WTC11 (cell line): ENCODE measurements around the gene TEN1.

Source experiments
- ELF4 ChIP-seq: sonication (generic); formaldehyde crosslinking; IDR thresholded peaks from 2 replicates; pipeline ENCODE4 v1.8.1; 2022; ENCODE audit warnings: low read depth, mild to moderate bottlenecking, moderate library complexity, missing genetic modification reagents
- TF ChIP-seq, protein P1 (sequence below): fragments of 200-600 bp; IDR thresholded peaks from 2 replicates; pipeline ENCODE4 v1.8.0; 2022; ENCODE audit warnings: antibody characterized with exemption
- TF ChIP-seq, protein P2 (sequence below): fragments of 250-450 bp; sonication (Bioruptor Pico); conservative IDR thresholded peaks from 2 replicates; pipeline ENCODE4 v1.9.0; 2021; ENCODE audit warnings: mild to moderate bottlenecking
- TF ChIP-seq, protein P3 (sequence below): fragments of 250-450 bp; sonication (Bioruptor Pico); IDR thresholded peaks from 2 replicates; pipeline ENCODE4 v1.9.0; 2021; ENCODE audit warnings: mild to moderate bottlenecking
- TF ChIP-seq, protein P4 (sequence below): sonication (generic); formaldehyde crosslinking; IDR thresholded peaks from 2 replicates; pipeline ENCODE4 v1.8.1; 2023; ENCODE audit warnings: mild to moderate bottlenecking, missing genetic modification reagents, moderate library complexity

DNA sequence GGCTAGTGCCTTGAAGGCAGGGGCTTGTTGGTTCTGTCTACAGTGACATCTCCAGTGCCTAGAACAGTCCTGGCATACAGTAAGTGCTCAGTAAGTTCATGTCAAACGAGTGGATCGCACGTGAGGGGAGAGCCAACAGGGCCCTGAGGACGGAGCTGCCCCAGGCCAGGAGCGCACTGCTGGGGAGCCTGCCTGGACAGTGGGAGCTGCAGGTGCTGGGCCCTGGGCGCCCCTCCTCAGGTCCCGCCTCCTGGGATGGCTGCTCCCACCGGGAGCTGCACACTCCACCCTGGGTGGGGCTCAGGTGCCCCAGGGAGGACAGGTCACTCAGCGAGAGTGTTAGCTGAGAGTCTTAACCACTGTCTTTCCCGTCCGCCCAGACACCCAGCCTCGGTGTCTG lies 46.3 kb downstream of the TEN1 start:
- TF ChIP-seq, protein P1, sequence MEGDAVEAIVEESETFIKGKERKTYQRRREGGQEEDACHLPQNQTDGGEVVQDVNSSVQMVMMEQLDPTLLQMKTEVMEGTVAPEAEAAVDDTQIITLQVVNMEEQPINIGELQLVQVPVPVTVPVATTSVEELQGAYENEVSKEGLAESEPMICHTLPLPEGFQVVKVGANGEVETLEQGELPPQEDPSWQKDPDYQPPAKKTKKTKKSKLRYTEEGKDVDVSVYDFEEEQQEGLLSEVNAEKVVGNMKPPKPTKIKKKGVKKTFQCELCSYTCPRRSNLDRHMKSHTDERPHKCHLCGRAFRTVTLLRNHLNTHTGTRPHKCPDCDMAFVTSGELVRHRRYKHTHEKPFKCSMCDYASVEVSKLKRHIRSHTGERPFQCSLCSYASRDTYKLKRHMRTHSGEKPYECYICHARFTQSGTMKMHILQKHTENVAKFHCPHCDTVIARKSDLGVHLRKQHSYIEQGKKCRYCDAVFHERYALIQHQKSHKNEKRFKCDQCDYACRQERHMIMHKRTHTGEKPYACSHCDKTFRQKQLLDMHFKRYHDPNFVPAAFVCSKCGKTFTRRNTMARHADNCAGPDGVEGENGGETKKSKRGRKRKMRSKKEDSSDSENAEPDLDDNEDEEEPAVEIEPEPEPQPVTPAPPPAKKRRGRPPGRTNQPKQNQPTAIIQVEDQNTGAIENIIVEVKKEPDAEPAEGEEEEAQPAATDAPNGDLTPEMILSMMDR = no peak
- TF ChIP-seq, protein P2, sequence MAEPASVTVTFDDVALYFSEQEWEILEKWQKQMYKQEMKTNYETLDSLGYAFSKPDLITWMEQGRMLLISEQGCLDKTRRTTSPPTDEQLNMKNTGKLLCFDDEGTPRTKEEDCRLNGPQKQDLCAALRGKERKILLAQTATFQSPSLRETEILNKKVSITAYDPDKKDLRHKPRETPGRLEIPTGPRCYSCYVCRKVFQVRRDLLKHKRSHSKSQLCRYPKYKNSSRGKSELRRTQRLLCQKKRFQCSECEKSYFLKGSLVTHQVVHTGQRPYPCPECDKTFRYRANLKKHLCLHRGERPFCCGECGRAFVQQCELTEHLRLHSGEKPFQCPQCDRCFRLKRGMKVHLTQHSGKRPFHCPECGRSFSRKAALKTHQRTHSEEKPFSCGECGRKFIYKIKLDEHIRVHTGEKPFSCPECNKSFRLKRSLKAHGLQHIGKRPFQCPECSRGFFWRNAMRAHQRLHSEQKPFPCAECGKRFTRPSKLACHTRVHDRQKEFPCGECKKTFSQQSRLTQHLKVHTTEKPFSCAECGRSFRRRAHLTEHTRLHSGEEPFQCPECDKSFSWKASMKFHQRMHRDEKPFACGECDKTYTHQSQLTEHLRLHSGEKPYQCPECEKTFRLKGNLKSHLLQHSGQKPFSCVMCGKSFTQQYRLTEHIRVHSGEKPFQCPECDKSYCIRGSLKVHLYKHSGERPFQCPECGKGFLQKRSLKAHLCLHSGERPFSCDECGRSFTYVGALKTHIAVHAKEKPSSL = no peak
- TF ChIP-seq, protein P3, sequence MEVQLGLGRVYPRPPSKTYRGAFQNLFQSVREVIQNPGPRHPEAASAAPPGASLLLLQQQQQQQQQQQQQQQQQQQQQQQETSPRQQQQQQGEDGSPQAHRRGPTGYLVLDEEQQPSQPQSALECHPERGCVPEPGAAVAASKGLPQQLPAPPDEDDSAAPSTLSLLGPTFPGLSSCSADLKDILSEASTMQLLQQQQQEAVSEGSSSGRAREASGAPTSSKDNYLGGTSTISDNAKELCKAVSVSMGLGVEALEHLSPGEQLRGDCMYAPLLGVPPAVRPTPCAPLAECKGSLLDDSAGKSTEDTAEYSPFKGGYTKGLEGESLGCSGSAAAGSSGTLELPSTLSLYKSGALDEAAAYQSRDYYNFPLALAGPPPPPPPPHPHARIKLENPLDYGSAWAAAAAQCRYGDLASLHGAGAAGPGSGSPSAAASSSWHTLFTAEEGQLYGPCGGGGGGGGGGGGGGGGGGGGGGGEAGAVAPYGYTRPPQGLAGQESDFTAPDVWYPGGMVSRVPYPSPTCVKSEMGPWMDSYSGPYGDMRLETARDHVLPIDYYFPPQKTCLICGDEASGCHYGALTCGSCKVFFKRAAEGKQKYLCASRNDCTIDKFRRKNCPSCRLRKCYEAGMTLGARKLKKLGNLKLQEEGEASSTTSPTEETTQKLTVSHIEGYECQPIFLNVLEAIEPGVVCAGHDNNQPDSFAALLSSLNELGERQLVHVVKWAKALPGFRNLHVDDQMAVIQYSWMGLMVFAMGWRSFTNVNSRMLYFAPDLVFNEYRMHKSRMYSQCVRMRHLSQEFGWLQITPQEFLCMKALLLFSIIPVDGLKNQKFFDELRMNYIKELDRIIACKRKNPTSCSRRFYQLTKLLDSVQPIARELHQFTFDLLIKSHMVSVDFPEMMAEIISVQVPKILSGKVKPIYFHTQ (CRISPR knock-in tag) = no peak
- TF ChIP-seq ELF4 (CRISPR knock-in tag) = no peak
- TF ChIP-seq, protein P4, sequence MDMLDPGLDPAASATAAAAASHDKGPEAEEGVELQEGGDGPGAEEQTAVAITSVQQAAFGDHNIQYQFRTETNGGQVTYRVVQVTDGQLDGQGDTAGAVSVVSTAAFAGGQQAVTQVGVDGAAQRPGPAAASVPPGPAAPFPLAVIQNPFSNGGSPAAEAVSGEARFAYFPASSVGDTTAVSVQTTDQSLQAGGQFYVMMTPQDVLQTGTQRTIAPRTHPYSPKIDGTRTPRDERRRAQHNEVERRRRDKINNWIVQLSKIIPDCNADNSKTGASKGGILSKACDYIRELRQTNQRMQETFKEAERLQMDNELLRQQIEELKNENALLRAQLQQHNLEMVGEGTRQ = no peak
